ENCODE data around the gene LYPD4.

GRCh38 chr19:41804336-41804735 lies 40.1 kb downstream of the LYPD4 start:
- TF ChIP-seq CTCF (IDR thresholded peaks at IDR 0.05; ENCODE audit: insufficient read depth, low read length, poor library complexity, severe bottlenecking) (no peak), EZH2phosphoT487 (conservative IDR thresholded peaks at IDR 0.05; ENCODE audit: low read length) (no peak)

All from SU-DHL-6 (cell line).